Stimulated activated CD4-positive, alpha-beta T cell treated with anti-CD3 and anti-CD28 coated beads, Interleukin-2, amount 100 ng/mL, for 24 hours (primary cell): ENCODE data around the gene UGT1A5.
"Not testable (repeated sequence)": the region's sequence is repeated elsewhere in the genome, so short reads cannot be mapped to it uniquely, and the experiment has no call there.

ENCODE experiments used
- DNase-seq, 2 donors: peaks; one replicate each; pipeline ENCODE4 v3.0.0-alpha.2; 2020

UGT1A5 gene

GRCh38 chr2:233747283-233747544 lies 34.5 kb downstream of the UGT1A5 start:
- no peak for DNase-seq

GRCh38 chr2:233750689-233751088 lies 38.0 kb downstream of the UGT1A5 start:
- not testable (repeated sequence) for DNase-seq

GRCh38 chr2:233751212-233752009 lies 38.7 kb downstream of the UGT1A5 start:
- DNase-seq = not testable (repeated sequence)

- DNase-seq = no peak
Observed at GRCh38 chr2:233754872-233755611, 42.3 kb downstream of the UGT1A5 start.

- no peak for DNase-seq
Observed at GRCh38 chr2:233756429-233757081, 43.8 kb downstream of the UGT1A5 start.

- DNase-seq = no peak
Observed at GRCh38 chr2:233758141-233758540, 45.4 kb downstream of the UGT1A5 start.

- no peak for DNase-seq
Observed at GRCh38 chr2:233758849-233759248, 46.1 kb downstream of the UGT1A5 start.

GRCh38 chr2:233760043-233760442 lies 47.3 kb downstream of the UGT1A5 start, which contains the start of gene UGT1A1:
Gene UGT1A1 (plus strand): TSS chr2:233760270. CDS start chr2:233760288, 18 bp downstream.
- DNase-seq = no peak

- no peak for DNase-seq
Observed at GRCh38 chr2:233761040-233761769, 48.5 kb downstream of the UGT1A5 start.

- DNase-seq = no peak
Observed at GRCh38 chr2:233764264-233764663, 51.6 kb downstream of the UGT1A5 start.

GRCh38 chr2:233764761-233765160 lies 52.1 kb downstream of the UGT1A5 start:
- no peak for DNase-seq

GRCh38 chr2:233766416-233766815 lies 53.7 kb downstream of the UGT1A5 start:
- DNase-seq = no peak

GRCh38 chr2:233768076-233768475 lies 55.4 kb downstream of the UGT1A5 start:
- DNase-seq = no peak

- no peak for DNase-seq
Observed at GRCh38 chr2:233769260-233769659, 56.6 kb downstream of the UGT1A5 start.

- no peak for DNase-seq
Observed at GRCh38 chr2:233772153-233772552, 59.4 kb downstream of the UGT1A5 start.

- no peak for DNase-seq
Observed at GRCh38 chr2:233772583-233772982, 59.9 kb downstream of the UGT1A5 start.

- no peak for DNase-seq
Observed at GRCh38 chr2:233773854-233774253, 61.1 kb downstream of the UGT1A5 start.

- no peak for DNase-seq
Observed at GRCh38 chr2:233775414-233775813, 62.7 kb downstream of the UGT1A5 start.

GRCh38 chr2:233778030-233778429 lies 65.3 kb downstream of the UGT1A5 start, which contains the start of gene MROH2A:
Gene MROH2A (plus strand): TSS chr2:233778330. CDS start chr2:233779359, 1,029 bp downstream.
- DNase-seq = no peak

- no peak for DNase-seq
Observed at GRCh38 chr2:233779722-233780121, 67.0 kb downstream of the UGT1A5 start.

GRCh38 chr2:233780771-233781170 lies 68.1 kb downstream of the UGT1A5 start:
- DNase-seq = no peak

GRCh38 chr2:233789554-233789953 lies 76.8 kb downstream of the UGT1A5 start:
- peak in 1 of 2 donors; percentile 16 for DNase-seq
